NCI-H524 treated with DMSO at 0.1 percent for 48 hours (cell line): ENCODE data around the gene ANP32A.
"Not testable (repeated sequence)": the region's sequence is repeated elsewhere in the genome, so short reads cannot be mapped to it uniquely, and the experiment has no call there.

Experiments
- DNase-seq: peaks from one replicate; lab custom pipeline; 2025; lab: John Stamatoyannopoulos, UW

ANP32A gene

GRCh38 chr15:68820295-68821189 lies at the start of gene ANP32A:
TSS of gene ANP32A (minus strand) at chr15:68820895. CDS start at chr15:68820751, 144 bp downstream.
- DNase-seq = peak; percentile 83

GRCh38 chr15:68868296-68868695 lies 47.6 kb upstream of the ANP32A start:
- DNase-seq = peak; percentile 43

GRCh38 chr15:68862415-68862814 lies 41.7 kb upstream of the ANP32A start:
- DNase-seq = no peak

GRCh38 chr15:68858666-68859065 lies 38.0 kb upstream of the ANP32A start:
- not testable (repeated sequence) for DNase-seq

GRCh38 chr15:68857443-68857842 lies 36.7 kb upstream of the ANP32A start:
- DNase-seq = not testable (repeated sequence)

- no peak for DNase-seq
Measured at GRCh38 chr15:68852461-68852860, 31.8 kb upstream of the ANP32A start.

- no peak for DNase-seq
Measured at GRCh38 chr15:68851971-68852370, 31.3 kb upstream of the ANP32A start.

GRCh38 chr15:68849497-68849896 lies 28.8 kb upstream of the ANP32A start:
- DNase-seq = no peak

GRCh38 chr15:68846851-68847439 lies 26.2 kb upstream of the ANP32A start:
- DNase-seq = no peak

- DNase-seq = no peak
Measured at GRCh38 chr15:68844856-68845550, 24.3 kb upstream of the ANP32A start.

- DNase-seq = peak; percentile 41
Measured at GRCh38 chr15:68843425-68844311, 23.0 kb upstream of the ANP32A start.

- no peak for DNase-seq
Measured at GRCh38 chr15:68842958-68843357, 22.3 kb upstream of the ANP32A start.

GRCh38 chr15:68834346-68834745 lies 13.7 kb upstream of the ANP32A start:
- no peak for DNase-seq

GRCh38 chr15:68833700-68834331 lies 13.1 kb upstream of the ANP32A start:
- no peak for DNase-seq

GRCh38 chr15:68830141-68830785 lies 9.6 kb upstream of the ANP32A start:
- no peak for DNase-seq

- DNase-seq = no peak
Measured at GRCh38 chr15:68829068-68829467, 8.4 kb upstream of the ANP32A start.

- DNase-seq = no peak
Measured at GRCh38 chr15:68823561-68823960, 2.9 kb upstream of the ANP32A start.

GRCh38 chr15:68822818-68823217 lies 2.1 kb upstream of the ANP32A start:
- peak; percentile 78 for DNase-seq

- DNase-seq = no peak
Measured at GRCh38 chr15:68821841-68822381, 1.2 kb upstream of the ANP32A start.

- DNase-seq = no peak
Measured at GRCh38 chr15:68821190-68821840, 620 bp upstream of the ANP32A start.
